Endothelial cell of umbilical vein (primary cell): ENCODE measurements around the gene TMPRSS13. TPM values are rescaled to one million over a fixed set of nuclear protein-coding genes. Genes with fewer than 3 reads are reported as not detected.

Experiments
- BruUV-seq: library from RNA; stranded (reverse); fragments of 400-500 nt; replicated peaks from 2 replicates; lab custom pipeline; 2021; lab: Mats Ljungman, UMichigan
- CTCF ChIA-PET: fragments of 300-600, 350-600 bp; sonication (Branson Sonifier 250); formaldehyde crosslinking; loops from one replicate; lab custom pipeline; 2021; ENCODE audit warnings: antibody characterized with exemption, inconsistent platforms; lab: Charles Lee
- POLR2A ChIA-PET: fragments of 300-600, 350-600 bp; sonication (Branson Sonifier 250); formaldehyde crosslinking; loops from one replicate; lab custom pipeline; 2021; ENCODE audit warnings: antibody characterized with exemption, inconsistent platforms; lab: Charles Lee
- DNase-seq: peaks from one replicate; pipeline ENCODE4 v3.0.0-alpha.2; 2011; ENCODE audit warnings: low read depth, low spot score
- FAIRE-seq: peaks from 2 replicates; lab custom pipeline; 2011; peaks lifted over from hg19 to GRCh38; lab: Jason Lieb, UNC
- H2AFZ ChIP-seq: 2 replicates; pipeline ENCODE4 v1.6.0; 2012; ENCODE audit warnings: low read depth, low read length, control low read depth, inconsistent platforms
- H3K27ac ChIP-seq: 2 replicates; pipeline ENCODE4 v1.5.1; 2011; ENCODE audit warnings: low read depth, mild to moderate bottlenecking, control low read depth, low read length, moderate library complexity; ENCODE audit not compliant: insufficient read depth
- H3K27me3 ChIP-seq, 2 experiments: 2 replicates each; pipeline versions ENCODE4 v1.6.0 to v1.6.1; 2011; ENCODE audit warnings: low read length in 2 of 2, mixed read lengths in 1 of 2; ENCODE audit not compliant: control insufficient read depth in 2 of 2, insufficient read depth in 2 of 2
- H3K36me3 ChIP-seq, 2 experiments: 2 replicates in 1 of 2; 3 replicates in 1 of 2; pipeline ENCODE4 v1.5.1; 2011; ENCODE audit warnings: low read length in 2 of 2, mild to moderate bottlenecking in 1 of 2, moderate library complexity in 1 of 2; ENCODE audit not compliant: control insufficient read depth in 2 of 2, insufficient read depth in 2 of 2; ENCODE audit errors: extremely low read depth in 1 of 2
- H3K4me1 ChIP-seq: 3 replicates; pipeline ENCODE4 v1.5.1; 2011; ENCODE audit warnings: mild to moderate bottlenecking, low read length; ENCODE audit not compliant: control insufficient read depth, insufficient read depth; ENCODE audit errors: extremely low read depth
- H3K4me2 ChIP-seq: 2 replicates; pipeline ENCODE4 v1.6.1; 2011; ENCODE audit warnings: low read length, control low read depth, mixed read lengths; ENCODE audit not compliant: insufficient read depth
- H3K4me3 ChIP-seq, 3 experiments: fragments of 200-600 bp in 1 of 3; sonication (generic), shearing (Covaris generic) in 1 of 3; replicated peaks in 1 of 3; 2 replicates each; pipeline ENCODE4 v1.5.1; 2011 to 2016; ENCODE audit warnings: control low read depth in 3 of 3, low read length in 3 of 3, mild to moderate bottlenecking in 2 of 3, inconsistent platforms in 1 of 3, low read depth in 1 of 3, moderate library complexity in 1 of 3; ENCODE audit not compliant: insufficient read depth in 1 of 3
- H3K79me2 ChIP-seq: 2 replicates; pipeline ENCODE4 v1.6.0; 2012; ENCODE audit warnings: low read length, inconsistent platforms; ENCODE audit not compliant: control insufficient read depth, insufficient read depth
- H3K9ac ChIP-seq: replicated peaks from 2 replicates; pipeline ENCODE3; 2011; ENCODE audit warnings: low read length, control low read depth; ENCODE audit not compliant: insufficient read depth; ENCODE audit errors: extremely low read depth
- H3K9me1 ChIP-seq: replicated peaks from 3 replicates; pipeline ENCODE4 v1.6.0; 2011; ENCODE audit warnings: mild to moderate bottlenecking, low read length; ENCODE audit not compliant: control insufficient read depth, insufficient read depth; ENCODE audit errors: extremely low read depth
- H3K9me3 ChIP-seq: replicated peaks from 2 replicates; pipeline ENCODE4 v1.5.1; 2012; ENCODE audit warnings: low read length, inconsistent platforms; ENCODE audit not compliant: control insufficient read depth, insufficient read depth
- H4K20me1 ChIP-seq: replicated peaks from 2 replicates; pipeline ENCODE3; 2011; ENCODE audit warnings: mild to moderate bottlenecking, low read length; ENCODE audit not compliant: control insufficient read depth, insufficient read depth; ENCODE audit errors: extremely low read depth
- CTCF ChIP-seq, 2 donors: IDR thresholded peaks; 1 replicate in 1 of 2; 2 replicates in 1 of 2; pipeline ENCODE4 v1.5.1; 2011; ENCODE audit warnings: low read length in 2 of 2, mild to moderate bottlenecking in 2 of 2, moderate library complexity in 2 of 2, control low read depth in 1 of 2, inconsistent platforms in 1 of 2, low read depth in 1 of 2; ENCODE audit not compliant: insufficient read depth in 1 of 2; ENCODE audit errors: extremely low read depth in 1 of 2
- EZH2 ChIP-seq: IDR thresholded peaks from 2 replicates; pipeline ENCODE4 v1.6.1; 2012; ENCODE audit warnings: borderline replicate concordance, low read depth, mild to moderate bottlenecking, moderate library complexity, low read length, inconsistent platforms; ENCODE audit not compliant: severe bottlenecking
- FOS ChIP-seq: IDR thresholded peaks from 2 replicates; pipeline ENCODE4 v1.6.1; 2011; ENCODE audit warnings: mild to moderate bottlenecking, low read length, moderate library complexity, borderline replicate concordance; ENCODE audit not compliant: insufficient read depth
- GATA2 ChIP-seq: IDR thresholded peaks from 2 replicates; pipeline ENCODE4 v1.7.0; 2011; ENCODE audit warnings: low read depth, mild to moderate bottlenecking, moderate library complexity, mixed read lengths, low read length; ENCODE audit not compliant: insufficient read length, insufficient read depth
- JUN ChIP-seq: IDR thresholded peaks from 2 replicates; pipeline ENCODE4 v1.6.1; 2011; ENCODE audit warnings: borderline replicate concordance, low read depth; ENCODE audit not compliant: insufficient read length, insufficient read depth
- MAX ChIP-seq: IDR thresholded peaks from 2 replicates; pipeline ENCODE4 v1.6.1; 2011; ENCODE audit not compliant: insufficient read depth, insufficient read length
- MYC ChIP-seq: IDR thresholded peaks from one replicate; pipeline ENCODE4 v1.6.1; 2011; ENCODE audit warnings: mild to moderate bottlenecking, low read depth, low read length
- POLR2A ChIP-seq: IDR thresholded peaks from 2 replicates; pipeline ENCODE4 v1.6.1; 2012; ENCODE audit warnings: low read depth, mild to moderate bottlenecking, control low read depth, low read length
- POLR2AphosphoS5 ChIP-seq: IDR thresholded peaks from 2 replicates; pipeline ENCODE4 v1.6.1; 2012; ENCODE audit warnings: low read depth, mild to moderate bottlenecking, control low read depth, low read length, moderate library complexity; ENCODE audit not compliant: insufficient read depth
- dilution Hi-C: fragments of 300-500 bp; cut with MboI; formaldehyde crosslinking; loops from one replicate; pipeline ENCODE4 v1.15.0; 2019; ENCODE audit warnings: low sequenced_read_pairs; ENCODE audit not compliant: extremely low pct_ligation_motif_present
- intact Hi-C: fragments of 100-400 bp; cut with micrococcal nuclease; formaldehyde crosslinking; loops from one replicate; pipeline ENCODE4 v1.10.0; 2022
- polyA plus RNA-seq, 4 experiments: library from polyadenylated mRNA; depleted of rRNA in 3 of 4; stranded (reverse) in 3 of 4; unstranded in 1 of 4; fragments of >200 nt; gene quantifications; 2 replicates each; pipeline versions ENCODE4 v1.2.1 to v1.2.3, GENCODE V29; 2011 to 2012; ENCODE audit warnings: missing spikeins in 1 of 4
- total RNA-seq: library from RNA; stranded (reverse); gene quantifications from 2 replicates; pipeline ENCODE4 v1.2.3, GENCODE V29; 2021

TMPRSS13 gene
- total and polyA plus RNA-seq, 2 donors (not counting 3 experiments of a cell fraction or from before 2014, with no cell fraction given), result 0.22 to 0.46 TPM

- H3K27ac ChIP-seq, result no peak overlapping the region
- H3K4me2 ChIP-seq, result no peak overlapping the region
- H3K4me3 ChIP-seq, result no peak overlapping the region
- no peaks in the 10 kb centered on the region for H3K79me2 ChIP-seq
- no peaks in the 10 kb centered on the region for H3K4me1 ChIP-seq
- no peak for DNase-seq
- H3K9me1 ChIP-seq, result no peaks in the 10 kb centered on the region
- H3K27me3 ChIP-seq, result peaks cover 2 to 4% of the 10 kb centered on the region in 2 experiments
- ChIA-PET POLR2A (no interaction called here), CTCF (interaction anchor here (1.4 kb wide), 1 partner anchor 23 kb away, joined by 13 read pairs; no protein-coding TSS in a partner anchor)
- H3K36me3 ChIP-seq, result no peaks in the 10 kb centered on the region
- no peak for FAIRE-seq
- TF ChIP-seq MAX (no peak), POLR2AphosphoS5 (no peak), GATA2 (no peak), EZH2 (no peak), MYC (no peak), POLR2A (no peak), JUN (no peak)
- dilution Hi-C loops, result no loop called here
- intact Hi-C loops, result no loop called here
- no peaks in the 10 kb centered on the region for H4K20me1 ChIP-seq
- no peak overlapping the region for H3K9ac ChIP-seq
- H2AFZ ChIP-seq, result no peak overlapping the region
- BruUV-seq, result no TSS peak
- no peaks in the 10 kb centered on the region for H3K9me3 ChIP-seq
Measured at GRCh38 chr11:117923275-117923674, 5.9 kb downstream of the TMPRSS13 start.

- dilution Hi-C loops, result no loop called here
Measured at GRCh38 chr11:117921893-117922292, 7.3 kb downstream of the TMPRSS13 start.

More at GRCh38 chr11:117921893-117922292, 7.3 kb downstream of the TMPRSS13 start:
- Histone ChIP-seq H3K9me3 (no peaks in the 10 kb centered on the region), H3K36me3 (no peaks in the 10 kb centered on the region), H2AFZ (no peak overlapping the region), H3K9me1 (no peaks in the 10 kb centered on the region), H3K4me1 (no peaks in the 10 kb centered on the region), H3K27me3 (no peaks in the 10 kb centered on the region), H3K9ac (no peak overlapping the region), H4K20me1 (no peaks in the 10 kb centered on the region), H3K4me3 (no peak overlapping the region), H3K79me2 (no peaks in the 10 kb centered on the region), H3K4me2 (no peak overlapping the region), H3K27ac (no peak overlapping the region)
- intact Hi-C loops, result no loop called here
- no peak for TF ChIP-seq FOS
- no peak for TF ChIP-seq JUN
- no peak for TF ChIP-seq GATA2
- no peak for TF ChIP-seq POLR2A
- no peak for TF ChIP-seq MAX
- TF ChIP-seq CTCF (IDR thresholded peaks at IDR 0.05; ENCODE audit: extremely low read depth in 1 of 2, insufficient read depth in 1 of 2, low read depth in 1 of 2, low read length in 2 of 2), result no peak
- no peak for TF ChIP-seq MYC
- no peak for TF ChIP-seq POLR2AphosphoS5
- no peak for TF ChIP-seq EZH2
- no peak for DNase-seq
- BruUV-seq, result no TSS peak
- FAIRE-seq, result no peak
- CTCF ChIA-PET, result interaction anchor here (1.0 to 2.9 kb wide), 2 partner anchors 17 to 25 kb away, joined by 4 to 16 read pairs; no protein-coding TSS in a partner anchor
- POLR2A ChIA-PET, result no interaction called here
